Retinal pigment epithelial cell (primary cell): ENCODE data around the gene TEDC2.

Experiments
- DNase-seq: peaks from one replicate; pipeline ENCODE4 v3.0.0-alpha.2; 2010; ENCODE audit warnings: low read depth
- H3K4me3 ChIP-seq: 2 replicates; pipeline ENCODE4 v1.5.1; 2011; ENCODE audit warnings: mild to moderate bottlenecking, low read length, control low read depth, moderate library complexity
- TF ChIP-seq, protein P1 (sequence below): conservative IDR thresholded peaks from 2 replicates; pipeline ENCODE4 v1.5.1; 2011; ENCODE audit warnings: low read depth, low read length, control low read depth, inconsistent platforms

The TEDC2 gene

DNA sequence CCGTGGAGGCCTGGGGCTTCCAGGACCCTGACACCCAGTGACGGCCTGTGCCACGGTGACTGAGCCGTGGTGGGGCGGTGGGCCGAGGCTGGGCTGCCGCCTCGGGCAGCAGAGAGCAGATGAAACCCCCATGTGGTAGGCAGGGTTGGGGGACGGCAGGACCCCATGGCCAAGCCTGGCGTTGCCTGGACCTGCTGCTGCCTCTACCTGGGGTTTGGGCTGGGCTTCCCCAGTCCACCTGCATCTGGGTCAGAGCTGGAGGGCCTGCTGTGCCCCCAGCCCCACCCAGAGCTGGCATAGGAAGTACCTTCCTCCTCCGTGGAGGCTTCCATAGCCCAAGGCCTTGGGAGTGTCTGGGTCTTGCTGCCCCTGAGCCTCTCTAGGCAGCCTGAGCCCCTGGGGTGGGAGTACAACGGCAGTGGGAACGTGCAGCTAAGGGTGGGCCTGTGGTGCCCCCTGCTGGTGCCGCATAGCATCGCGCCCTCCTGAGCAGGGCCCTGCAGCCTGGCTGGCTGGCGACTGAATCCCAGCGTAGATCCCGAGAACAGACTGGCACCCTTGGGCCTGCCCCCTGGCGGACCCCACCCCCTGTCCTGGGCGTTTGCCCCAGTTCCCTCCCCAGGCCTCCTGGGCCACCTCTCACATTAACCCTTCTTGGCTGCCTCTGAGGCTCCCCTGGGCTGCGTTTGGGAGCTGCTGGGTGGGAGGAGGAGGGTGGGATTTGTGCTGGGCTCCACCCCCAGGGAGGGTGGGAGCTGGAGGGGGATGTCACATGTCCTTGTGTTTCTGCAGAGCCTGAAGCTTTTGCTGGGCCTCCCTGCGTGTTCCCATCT lies 41.2 kb downstream of the TEDC2 start:
- peak; percentile 59 for DNase-seq
- TF ChIP-seq, protein P1, sequence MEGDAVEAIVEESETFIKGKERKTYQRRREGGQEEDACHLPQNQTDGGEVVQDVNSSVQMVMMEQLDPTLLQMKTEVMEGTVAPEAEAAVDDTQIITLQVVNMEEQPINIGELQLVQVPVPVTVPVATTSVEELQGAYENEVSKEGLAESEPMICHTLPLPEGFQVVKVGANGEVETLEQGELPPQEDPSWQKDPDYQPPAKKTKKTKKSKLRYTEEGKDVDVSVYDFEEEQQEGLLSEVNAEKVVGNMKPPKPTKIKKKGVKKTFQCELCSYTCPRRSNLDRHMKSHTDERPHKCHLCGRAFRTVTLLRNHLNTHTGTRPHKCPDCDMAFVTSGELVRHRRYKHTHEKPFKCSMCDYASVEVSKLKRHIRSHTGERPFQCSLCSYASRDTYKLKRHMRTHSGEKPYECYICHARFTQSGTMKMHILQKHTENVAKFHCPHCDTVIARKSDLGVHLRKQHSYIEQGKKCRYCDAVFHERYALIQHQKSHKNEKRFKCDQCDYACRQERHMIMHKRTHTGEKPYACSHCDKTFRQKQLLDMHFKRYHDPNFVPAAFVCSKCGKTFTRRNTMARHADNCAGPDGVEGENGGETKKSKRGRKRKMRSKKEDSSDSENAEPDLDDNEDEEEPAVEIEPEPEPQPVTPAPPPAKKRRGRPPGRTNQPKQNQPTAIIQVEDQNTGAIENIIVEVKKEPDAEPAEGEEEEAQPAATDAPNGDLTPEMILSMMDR: peak; percentile 97
- H3K4me3 ChIP-seq: peak overlapping the region; percentile 38

DNA sequence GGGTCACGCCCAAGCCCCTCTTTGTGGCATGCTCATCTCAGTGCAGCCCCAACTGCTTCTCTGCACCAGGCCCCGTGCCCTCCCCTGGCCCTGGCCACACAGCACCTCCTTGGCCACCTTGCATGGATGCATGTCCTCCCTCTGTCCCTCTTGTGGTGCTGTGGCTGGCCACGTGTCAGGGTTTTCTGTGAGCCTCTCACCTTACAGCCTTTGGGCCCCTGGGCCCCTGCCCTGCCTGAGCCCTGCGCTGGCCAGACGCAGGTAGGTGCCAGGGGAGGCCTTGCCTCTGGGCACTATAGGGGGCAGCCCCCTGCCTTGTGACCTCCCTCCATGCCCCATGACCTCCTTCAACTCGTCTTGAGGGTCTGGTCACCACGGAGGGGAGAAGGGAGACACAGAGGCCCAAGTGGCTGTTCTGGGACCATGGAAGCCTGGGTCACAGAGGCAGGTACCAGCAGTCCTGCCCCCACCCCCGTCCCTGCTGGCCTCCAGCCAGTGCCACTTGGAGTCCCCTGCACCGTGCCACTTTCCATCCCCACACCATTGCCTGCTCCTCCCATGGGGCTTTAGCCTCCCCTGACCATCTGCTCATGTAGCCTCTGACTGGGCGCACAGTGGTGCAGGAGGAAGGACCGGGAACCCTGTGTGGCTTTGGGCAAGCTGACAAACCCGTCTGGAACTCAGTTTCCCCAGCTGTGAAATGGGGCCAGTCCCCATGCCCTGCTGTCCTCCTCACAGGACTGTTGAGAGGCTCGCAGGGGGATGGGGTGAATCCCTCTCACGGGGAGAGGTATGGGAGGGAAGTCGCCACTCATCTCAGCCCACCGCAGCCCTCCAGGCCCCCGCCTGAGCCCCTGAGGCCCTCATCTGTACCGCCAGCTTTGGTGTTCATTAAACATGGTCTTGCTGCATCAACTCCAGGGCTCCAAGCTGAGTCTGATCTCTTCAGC lies 42.3 kb downstream of the TEDC2 start:
- TF ChIP-seq, protein P1: no peak
- no peak overlapping the region for H3K4me3 ChIP-seq
- DNase-seq: no peak

DNA sequence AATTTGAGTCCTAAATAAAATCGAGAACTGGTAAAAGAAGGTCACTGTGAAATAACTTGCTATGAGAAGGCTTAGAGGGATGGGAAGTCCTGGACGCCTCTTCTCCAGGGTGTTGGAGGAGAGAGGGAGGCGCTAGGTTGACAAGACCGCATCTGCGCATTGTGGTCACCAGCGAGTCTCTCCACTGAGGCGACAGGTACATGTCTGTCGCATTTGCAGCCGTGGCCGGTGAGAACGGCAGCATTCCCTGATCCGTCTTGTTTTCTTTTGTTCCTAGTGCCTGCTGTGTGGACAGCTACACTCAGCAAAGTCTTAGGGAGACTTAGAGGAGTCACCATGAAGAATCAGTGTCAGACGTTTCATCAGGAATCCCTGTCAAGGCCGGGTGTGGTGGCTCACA lies 45.8 kb downstream of the TEDC2 start:
- no peak for DNase-seq
- H3K4me3 ChIP-seq: no peak overlapping the region
- TF ChIP-seq, protein P1: no peak

DNA sequence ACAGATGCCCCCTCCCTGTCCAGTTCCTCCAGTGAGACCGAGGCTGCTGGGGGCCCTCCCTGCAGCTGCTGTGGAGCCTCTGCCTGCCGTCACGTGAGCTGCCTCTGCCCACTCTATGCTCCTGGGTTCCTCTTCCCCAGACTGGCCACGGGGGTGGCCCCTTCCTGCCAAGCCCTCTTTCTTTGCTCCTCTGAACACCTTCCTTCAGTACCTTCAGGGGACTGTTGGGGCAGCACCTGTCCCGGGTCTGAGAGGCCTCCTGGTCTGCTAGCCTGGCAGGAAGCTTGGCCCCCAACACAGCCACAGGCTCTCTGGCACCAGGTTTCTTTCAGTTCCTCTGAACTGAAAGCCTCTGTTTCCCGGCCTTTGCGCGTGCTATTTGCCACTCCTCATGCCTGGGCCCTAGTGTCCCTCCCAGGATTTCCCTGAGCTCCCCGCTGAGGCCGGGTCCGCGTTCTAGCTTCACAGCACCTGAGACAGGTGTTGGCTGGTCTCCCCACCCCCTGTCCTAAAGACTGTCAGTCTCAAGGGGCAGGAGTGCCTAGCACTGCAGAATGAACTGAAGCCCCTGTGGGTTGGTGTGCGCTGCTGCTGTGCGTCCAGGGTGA lies 47.2 kb downstream of the TEDC2 start:
- no peak overlapping the region for H3K4me3 ChIP-seq
- no peak for DNase-seq
- TF ChIP-seq, protein P1: no peak

DNA sequence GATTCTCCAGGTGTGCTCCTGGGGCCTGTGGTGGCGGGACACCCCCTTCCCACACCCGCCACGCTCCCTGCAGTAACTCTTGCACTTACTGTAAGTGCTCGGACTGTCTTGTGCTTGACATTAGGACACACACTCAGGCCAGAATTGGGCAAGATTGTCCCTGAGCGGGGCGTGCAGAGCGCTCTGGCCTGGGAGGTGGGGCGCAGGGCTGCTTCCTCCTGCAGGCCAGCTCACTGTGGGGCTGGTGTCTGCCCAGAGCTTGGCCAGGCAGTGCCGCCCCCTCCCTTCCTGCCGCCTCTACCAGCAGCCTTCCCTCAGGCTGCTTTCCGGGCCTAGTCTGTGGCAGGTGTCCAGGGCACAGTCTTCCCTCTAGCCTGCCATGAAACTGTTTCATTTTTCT lies 47.8 kb downstream of the TEDC2 start:
- DNase-seq: no peak
- TF ChIP-seq, protein P1: no peak
- H3K4me3 ChIP-seq: no peak overlapping the region

DNA sequence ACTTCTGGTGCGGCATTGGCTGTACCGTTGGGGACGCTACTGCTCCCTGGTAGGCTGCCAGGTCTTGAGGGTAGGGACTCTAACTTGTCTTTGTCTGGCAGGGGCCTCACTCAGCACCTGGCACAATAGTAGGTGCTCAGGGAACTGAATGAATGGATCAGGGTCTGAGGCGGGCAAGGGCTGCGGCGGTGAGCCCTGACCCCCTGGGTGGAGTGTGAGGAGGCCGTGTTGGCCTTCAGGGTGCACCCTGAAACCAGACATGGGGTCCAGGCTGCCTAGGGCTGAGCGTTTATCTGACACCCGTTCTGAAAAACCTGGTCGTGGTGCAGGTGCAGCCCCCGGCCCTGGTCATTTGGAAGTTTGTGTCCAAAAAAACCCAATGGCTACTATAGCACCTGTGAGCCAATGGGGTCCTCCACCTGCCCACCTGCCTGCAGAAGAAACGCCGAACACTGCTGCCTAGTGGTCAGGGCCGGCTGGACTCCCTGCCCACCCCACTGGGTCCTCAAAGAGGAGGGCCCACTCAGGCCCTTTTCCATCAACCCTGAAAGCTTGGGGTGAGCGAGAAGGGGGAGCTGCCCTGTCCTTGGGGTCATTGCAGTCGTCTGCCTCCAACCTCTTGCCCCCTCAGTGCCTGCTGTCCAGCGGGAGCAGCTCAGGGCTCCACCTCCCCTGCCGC lies 49.0 kb downstream of the TEDC2 start:
- DNase-seq: no peak
- TF ChIP-seq, protein P1: no peak
- no peak overlapping the region for H3K4me3 ChIP-seq
